Mononuclear cell (primary cell): ENCODE measurements around the gene CA4. TPM values are rescaled to one million over a fixed set of nuclear protein-coding genes. Genes with fewer than 3 reads are reported as not detected.
"Not testable (repeated sequence)": the region's sequence is repeated elsewhere in the genome, so short reads cannot be mapped to it uniquely, and the experiment has no call there.

ENCODE experiments used
- H3K27me3 ChIP-seq: 2 replicates; pipeline ENCODE4 v1.6.0; 2011; ENCODE audit warnings: low read length, control low read depth; ENCODE audit not compliant: insufficient read depth
- H3K4me1 ChIP-seq: 2 replicates; pipeline ENCODE4 v1.5.1; 2011; ENCODE audit warnings: mild to moderate bottlenecking, low read length, control low read depth; ENCODE audit not compliant: insufficient read depth
- H3K4me3 ChIP-seq: 2 replicates; pipeline ENCODE4 v1.5.1; 2011; ENCODE audit warnings: mild to moderate bottlenecking, low read length, moderate library complexity
- H3K9me3 ChIP-seq: 2 replicates; pipeline ENCODE4 v1.5.1; 2011; ENCODE audit warnings: low read depth, mild to moderate bottlenecking, control low read depth, low read length
- total RNA-seq: library from RNA; depleted of rRNA; stranded (reverse); fragments of >200 nt; gene quantifications from one replicate; pipeline ENCODE4 v1.2.3, GENCODE V29; 2012

CA4 gene
- not detected for total RNA-seq

DNA sequence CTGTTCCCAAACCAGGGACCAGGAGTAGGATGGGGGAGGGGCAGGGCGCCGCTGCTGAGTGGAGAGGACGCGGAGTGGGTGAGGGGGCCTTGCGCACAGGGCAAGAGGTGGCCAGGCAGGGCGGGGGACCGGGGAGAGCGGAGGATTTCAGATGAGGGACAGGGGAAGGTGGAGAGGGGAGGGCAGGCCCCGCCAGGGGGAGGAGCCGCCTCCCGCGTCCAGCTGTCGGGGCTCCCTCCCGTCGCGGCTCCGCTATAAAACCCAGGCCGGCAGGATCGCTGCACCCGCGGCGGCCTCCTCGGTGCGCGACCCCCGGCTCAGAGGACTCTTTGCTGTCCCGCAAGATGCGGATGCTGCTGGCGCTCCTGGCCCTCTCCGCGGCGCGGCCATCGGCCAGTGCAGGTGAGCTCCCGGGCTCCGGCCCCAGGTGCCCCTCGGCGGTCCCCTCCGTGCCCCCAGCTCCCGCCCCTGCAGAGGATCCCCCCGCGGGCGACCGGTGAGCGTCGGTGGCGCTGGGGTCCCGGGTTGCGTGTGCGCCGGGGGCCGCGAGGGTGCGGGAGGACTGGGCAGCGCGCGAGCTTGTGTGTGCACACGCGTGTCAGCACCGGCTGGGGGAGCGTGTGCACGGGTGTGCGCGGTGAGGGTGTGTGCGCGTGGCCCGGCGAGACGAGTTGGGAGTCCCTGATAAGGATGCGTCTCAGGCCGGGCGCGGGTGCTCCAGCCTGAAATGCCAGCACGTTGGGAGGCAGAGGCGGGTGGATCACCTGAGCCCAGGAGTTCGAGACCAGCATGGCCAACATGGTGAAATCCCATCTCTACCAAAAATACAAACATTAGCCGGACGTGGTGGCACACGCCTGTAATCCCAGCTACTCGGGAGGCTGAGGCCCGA is at the start of gene CA4:
TSS of gene CA4 (plus strand) at position 283 of the 892 bp plus-strand sequence. CDS start at position 345, 62 bp downstream.
- Histone ChIP-seq H3K4me1 (peaks cover 29% of the 10 kb centered on the region), H3K9me3 (no peaks in the 10 kb centered on the region), H3K4me3 (peak within 1 kb of the TSS; percentile 17), H3K27me3 (peaks cover 52% of the 10 kb centered on the region)

DNA sequence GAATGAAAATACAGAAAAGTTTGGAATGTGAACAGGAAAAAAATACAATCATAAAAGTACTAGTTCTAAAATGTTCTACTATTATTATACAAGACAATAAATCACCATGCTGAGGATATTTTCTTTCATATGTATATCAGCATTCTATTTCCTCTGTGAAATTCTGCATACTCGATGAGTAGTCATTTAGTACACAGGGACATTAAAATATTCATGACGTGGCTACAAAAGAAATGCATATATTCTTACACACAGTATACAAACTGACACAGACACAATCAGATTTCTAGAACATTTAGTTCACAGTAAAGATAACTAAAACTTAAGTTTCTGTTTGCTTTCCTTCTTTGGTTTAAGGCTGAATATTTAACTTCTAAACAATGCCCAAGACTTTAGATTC is 49.2 kb upstream of the CA4 start:
- H3K4me1 ChIP-seq, result peaks cover 13% of the 10 kb centered on the region
- H3K9me3 ChIP-seq, H3K27me3 ChIP-seq, H3K4me3 ChIP-seq: not testable (repeated sequence)

- H3K4me3 ChIP-seq, result peak overlapping the region; percentile 13
- H3K27me3 ChIP-seq, H3K4me1 ChIP-seq, H3K9me3 ChIP-seq: not testable (repeated sequence)
Observed at GRCh38 chr17:60102015-60102631, 47.6 kb upstream of the CA4 start.

DNA sequence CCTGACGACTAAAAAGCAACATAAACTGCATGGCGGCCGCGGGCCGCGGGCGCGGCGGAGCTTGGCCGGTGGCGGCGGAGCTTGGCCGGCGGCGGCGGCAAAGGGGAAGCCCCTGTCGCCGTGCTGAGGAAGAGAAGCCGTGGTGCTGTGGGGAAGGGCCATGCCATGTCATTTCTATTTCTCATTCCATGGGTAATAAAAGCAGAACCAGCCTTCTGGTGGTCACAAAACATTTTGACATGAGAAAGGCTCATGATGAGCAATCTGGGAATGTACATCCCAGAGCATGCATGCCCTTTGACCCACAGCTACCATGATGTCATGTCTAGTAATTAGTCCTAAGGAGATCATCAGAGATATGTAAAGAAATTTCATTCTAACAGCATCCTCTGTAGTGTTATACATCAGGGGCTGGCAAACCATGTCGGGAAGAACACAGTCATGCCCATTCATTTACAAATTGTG is 47.1 kb upstream of the CA4 start:
- Histone ChIP-seq H3K4me1 (peaks cover 9% of the 10 kb centered on the region), H3K27me3 (peaks cover 3% of the 10 kb centered on the region), H3K4me3 (peak overlapping the region; percentile 13), H3K9me3 (no peaks in the 10 kb centered on the region)

GRCh38 chr17:60103957-60104356 is 45.8 kb upstream of the CA4 start:
- H3K9me3 ChIP-seq, result no peaks in the 10 kb centered on the region
- H3K4me1 ChIP-seq, result peaks cover 9% of the 10 kb centered on the region
- H3K4me3 ChIP-seq, result no peak overlapping the region
- peaks cover 3% of the 10 kb centered on the region for H3K27me3 ChIP-seq

GRCh38 chr17:60106340-60107059 is 43.3 kb upstream of the CA4 start:
- Histone ChIP-seq H3K27me3 (no peaks in the 10 kb centered on the region), H3K9me3 (no peaks in the 10 kb centered on the region), H3K4me3 (no peak overlapping the region), H3K4me1 (peaks cover 9% of the 10 kb centered on the region)

DNA sequence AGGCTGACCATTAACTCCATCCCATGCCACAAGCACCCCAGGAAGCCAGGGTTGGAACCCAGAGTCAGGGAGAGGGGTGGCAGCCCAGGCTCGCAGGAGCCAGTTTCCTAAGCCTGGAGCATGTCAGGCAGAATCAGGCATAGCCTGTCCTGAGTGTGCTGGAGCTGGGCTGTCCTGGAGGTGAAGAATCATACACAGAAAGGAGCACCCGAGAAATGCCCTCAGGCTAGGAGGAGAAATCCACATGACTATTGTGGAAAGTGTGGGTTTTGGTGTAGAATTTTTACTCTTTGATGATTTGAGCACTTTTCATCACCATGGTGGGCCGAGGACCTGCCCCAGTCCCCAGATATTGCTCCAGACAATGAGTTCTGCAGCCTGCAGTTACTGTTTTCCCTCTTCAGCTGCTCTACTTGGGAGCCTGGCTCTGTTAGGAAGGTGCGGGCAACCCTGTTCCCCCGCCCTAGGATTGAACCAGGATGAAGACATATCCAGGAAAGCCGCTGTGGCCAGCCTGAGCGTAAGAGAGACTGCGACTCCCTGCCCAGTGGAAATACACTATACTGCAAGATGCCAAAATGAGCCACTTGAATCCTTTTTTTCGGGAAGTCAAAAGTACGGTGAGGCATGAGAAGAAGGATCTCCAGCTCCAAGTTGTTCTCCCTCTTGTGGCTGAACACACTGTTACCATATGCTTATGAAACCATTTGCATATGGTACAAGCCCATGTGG is 42.1 kb upstream of the CA4 start:
- Histone ChIP-seq H3K4me3 (no peak overlapping the region), H3K9me3 (no peaks in the 10 kb centered on the region), H3K4me1 (peaks cover 7% of the 10 kb centered on the region), H3K27me3 (no peaks in the 10 kb centered on the region)

DNA sequence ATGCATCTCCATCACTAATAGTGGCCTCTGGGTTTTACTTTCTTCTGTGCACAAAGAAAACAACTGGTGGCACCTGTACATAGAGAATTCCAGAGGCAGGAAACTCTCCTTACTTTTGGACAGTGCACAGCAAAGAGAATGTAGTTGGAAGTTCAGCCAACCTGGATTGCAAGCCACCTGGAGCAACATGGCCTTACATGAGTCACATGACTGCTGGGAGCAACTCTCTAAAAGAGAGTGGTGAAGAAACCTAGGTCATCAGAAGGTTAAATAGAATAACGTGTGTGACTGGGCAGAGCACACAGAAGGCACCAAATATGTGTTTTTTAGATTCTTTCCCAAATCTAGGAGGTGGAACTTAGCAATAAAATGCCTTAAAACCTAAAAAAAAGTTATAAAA is 41.5 kb upstream of the CA4 start:
- not testable (repeated sequence) for H3K4me3 ChIP-seq, H3K27me3 ChIP-seq, H3K9me3 ChIP-seq, H3K4me1 ChIP-seq

- H3K4me3 ChIP-seq, result no peak overlapping the region
- no peaks in the 10 kb centered on the region for H3K27me3 ChIP-seq
- H3K4me1 ChIP-seq, result no peaks in the 10 kb centered on the region
- no peaks in the 10 kb centered on the region for H3K9me3 ChIP-seq
Observed at GRCh38 chr17:60108712-60109111, 41.1 kb upstream of the CA4 start.

GRCh38 chr17:60109161-60109560 is 40.6 kb upstream of the CA4 start:
- H3K4me1 ChIP-seq, result no peaks in the 10 kb centered on the region

DNA sequence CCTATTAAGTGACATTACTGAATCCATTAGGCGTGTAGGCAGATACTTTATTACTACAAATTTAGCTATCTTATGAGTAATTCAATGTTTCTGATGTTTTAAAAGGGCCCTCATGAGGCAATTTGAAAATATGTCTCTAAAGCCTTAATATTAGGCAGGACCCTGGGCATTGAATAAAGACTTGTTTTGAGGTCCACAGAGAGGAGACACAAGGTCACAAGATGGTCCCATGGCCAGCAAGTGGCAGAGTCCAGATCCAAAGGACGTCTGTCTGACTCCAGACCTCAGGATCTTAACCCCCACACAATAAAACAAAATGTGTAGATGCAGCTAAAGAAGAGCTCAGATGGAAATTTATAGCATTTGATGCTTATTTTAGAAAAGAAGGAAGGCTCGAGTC is 39.2 kb upstream of the CA4 start:
- Histone ChIP-seq H3K4me3 (no peak overlapping the region), H3K27me3 (no peaks in the 10 kb centered on the region), H3K4me1 (no peaks in the 10 kb centered on the region), H3K9me3 (no peaks in the 10 kb centered on the region)

More at GRCh38 chr17:60109161-60109560, 40.6 kb upstream of the CA4 start:
- Histone ChIP-seq H3K9me3 (no peaks in the 10 kb centered on the region), H3K27me3 (no peaks in the 10 kb centered on the region), H3K4me3 (no peak overlapping the region)

GRCh38 chr17:60111661-60112060 is 38.1 kb upstream of the CA4 start:
- not testable (repeated sequence) for H3K27me3 ChIP-seq, H3K4me3 ChIP-seq, H3K9me3 ChIP-seq, H3K4me1 ChIP-seq

DNA sequence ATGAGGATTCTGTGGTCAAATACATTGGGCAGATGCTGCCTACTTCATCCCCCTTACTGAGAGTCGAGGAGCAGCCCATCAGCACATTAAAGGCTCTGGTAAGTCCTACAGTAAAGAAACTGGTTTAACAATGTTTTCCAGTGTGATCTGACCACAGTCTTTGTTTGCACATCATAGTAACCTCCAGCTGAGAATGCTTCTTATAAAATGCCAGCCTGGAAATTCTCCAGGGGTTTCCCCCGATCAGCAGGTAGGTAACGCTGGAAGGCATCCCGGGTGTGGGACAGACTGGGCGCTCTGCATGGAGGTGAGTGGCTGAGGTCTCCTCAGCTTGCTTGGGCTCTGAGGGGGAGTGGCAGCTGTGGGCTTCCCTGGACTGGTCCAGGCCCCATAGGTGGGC is 34.4 kb upstream of the CA4 start:
- H3K4me3 ChIP-seq, H3K4me1 ChIP-seq, H3K9me3 ChIP-seq, H3K27me3 ChIP-seq: not testable (repeated sequence)

GRCh38 chr17:60116196-60116595 is 33.6 kb upstream of the CA4 start:
- H3K4me3 ChIP-seq, H3K9me3 ChIP-seq, H3K27me3 ChIP-seq, H3K4me1 ChIP-seq: not testable (repeated sequence)

GRCh38 chr17:60119162-60119561 is 30.6 kb upstream of the CA4 start:
- not testable (repeated sequence) for H3K4me3 ChIP-seq, H3K4me1 ChIP-seq, H3K27me3 ChIP-seq, H3K9me3 ChIP-seq
